RCC 7860 (cell line): ENCODE data around the gene PSTK.

ENCODE experiments used
- DNase-seq: peaks from one replicate; pipeline ENCODE4 v3.0.0-alpha.2; 2015; ENCODE audit warnings: low spot score
- FAIRE-seq: peaks from 2 replicates; lab custom pipeline; 2012; peaks lifted over from hg19 to GRCh38; lab: Jason Lieb, UNC

PSTK gene

GRCh38 chr10:122990278-122990677 is 10.1 kb downstream of the PSTK start:
- FAIRE-seq (no peak), DNase-seq (no peak)

- no peak for DNase-seq
Measured at GRCh38 chr10:122992031-122992585, 11.9 kb downstream of the PSTK start.

GRCh38 chr10:122993797-122994336 is 13.7 kb downstream of the PSTK start:
- FAIRE-seq (no peak), DNase-seq (no peak)

More at GRCh38 chr10:122992031-122992585, 11.9 kb downstream of the PSTK start:
- no peak for FAIRE-seq

- no peak for FAIRE-seq
- no peak for DNase-seq
Measured at GRCh38 chr10:122995936-122996335, 15.7 kb downstream of the PSTK start.

GRCh38 chr10:122997864-122998263 is 17.7 kb downstream of the PSTK start:
- DNase-seq (no peak), FAIRE-seq (no peak)

- no peak for FAIRE-seq
- DNase-seq, result no peak
Measured at GRCh38 chr10:122998360-122998917, 18.2 kb downstream of the PSTK start.

GRCh38 chr10:122998934-122999333 is 18.7 kb downstream of the PSTK start:
- FAIRE-seq, result no peak

GRCh38 chr10:122999347-122999746 is 19.1 kb downstream of the PSTK start:
- FAIRE-seq (no peak), DNase-seq (no peak)

More at GRCh38 chr10:122998934-122999333, 18.7 kb downstream of the PSTK start:
- DNase-seq, result no peak

GRCh38 chr10:123000155-123000554 is 20.0 kb downstream of the PSTK start:
- FAIRE-seq (no peak), DNase-seq (no peak)

- no peak for DNase-seq
- no peak for FAIRE-seq
Measured at GRCh38 chr10:123001370-123001769, 21.2 kb downstream of the PSTK start.

- FAIRE-seq (no peak), DNase-seq (no peak)
Measured at GRCh38 chr10:123004298-123004697, 24.1 kb downstream of the PSTK start.

GRCh38 chr10:123007558-123008354 is 27.6 kb downstream of the PSTK start:
- FAIRE-seq, result no peak

GRCh38 chr10:123008355-123009104 is 28.3 kb downstream of the PSTK start, which contains the start of the genes ACADSB and IKZF5:
TSS of gene ACADSB (plus strand) at chr10:123009006. CDS start at chr10:123009030, 24 bp downstream.
TSS of gene IKZF5 (minus strand) at chr10:123008795. CDS start at chr10:122998625, 10,170 bp downstream.
- FAIRE-seq (peak; percentile 58), DNase-seq (peak; percentile 90)

More at GRCh38 chr10:123007558-123008354, 27.6 kb downstream of the PSTK start:
- DNase-seq, result peak; percentile 13

- DNase-seq (no peak), FAIRE-seq (no peak)
Measured at GRCh38 chr10:123009105-123009820, 29.1 kb downstream of the PSTK start.

- FAIRE-seq (no peak), DNase-seq (no peak)
Measured at GRCh38 chr10:123011987-123012386, 31.8 kb downstream of the PSTK start.

GRCh38 chr10:123013456-123014419 is 33.5 kb downstream of the PSTK start:
- no peak for DNase-seq
- no peak for FAIRE-seq

GRCh38 chr10:123014772-123015171 is 34.6 kb downstream of the PSTK start:
- no peak for DNase-seq
- FAIRE-seq, result no peak

- FAIRE-seq, result no peak
Measured at GRCh38 chr10:123016228-123016627, 36.0 kb downstream of the PSTK start.

More at GRCh38 chr10:123016228-123016627, 36.0 kb downstream of the PSTK start:
- DNase-seq, result no peak
